ENCODE data around the gene CXCL12. TPM values are rescaled to one million over a fixed set of nuclear protein-coding genes. Genes with fewer than 3 reads are reported as not detected.

The CXCL12 gene
- total RNA-seq, 2 experiments from 2014 or later, result not detected

- POLR2A ChIA-PET, result no interaction called here
- CTCF ChIA-PET, result no interaction called here
Measured at GRCh38 chr10:44400541-44400940, 15.6 kb upstream of the CXCL12 start.

GRCh38 chr10:44399659-44400451, 15.0 kb upstream of the CXCL12 start:
- CTCF ChIA-PET, result no interaction called here

GRCh38 chr10:44398747-44399658, 14.1 kb upstream of the CXCL12 start:
- CTCF ChIA-PET, result no interaction called here
- POLR2A ChIA-PET, result no interaction called here

More at GRCh38 chr10:44399659-44400451, 15.0 kb upstream of the CXCL12 start:
- POLR2A ChIA-PET, result no interaction called here

- ChIA-PET CTCF (no interaction called here), POLR2A (no interaction called here)
Measured at GRCh38 chr10:44398271-44398670, 13.4 kb upstream of the CXCL12 start.

- POLR2A ChIA-PET, result no interaction called here
- CTCF ChIA-PET, result no interaction called here
Measured at GRCh38 chr10:44397476-44398225, 12.8 kb upstream of the CXCL12 start.

GRCh38 chr10:44396671-44397191, 11.8 kb upstream of the CXCL12 start:
- ChIA-PET CTCF (interaction anchor here (0.5 kb wide), 1 partner anchor 492 kb away, joined by 3 read pairs; no protein-coding TSS in a partner anchor), POLR2A (no interaction called here)

GRCh38 chr10:44395902-44396670, 11.2 kb upstream of the CXCL12 start:
- POLR2A ChIA-PET, result no interaction called here
- CTCF ChIA-PET, result interaction anchor here (0.5 kb wide), 1 partner anchor 491 kb away, joined by 3 read pairs; no protein-coding TSS in a partner anchor

GRCh38 chr10:44395396-44395795, 10.5 kb upstream of the CXCL12 start:
- CTCF ChIA-PET, result no interaction called here
- POLR2A ChIA-PET, result no interaction called here

- CTCF ChIA-PET, result no interaction called here
- POLR2A ChIA-PET, result no interaction called here
Measured at GRCh38 chr10:44394696-44395381, 9.9 kb upstream of the CXCL12 start.

- POLR2A ChIA-PET, result no interaction called here
- CTCF ChIA-PET, result no interaction called here
Measured at GRCh38 chr10:44393834-44394547, 9.1 kb upstream of the CXCL12 start.

GRCh38 chr10:44393051-44393630, 8.2 kb upstream of the CXCL12 start:
- ChIA-PET CTCF (no interaction called here), POLR2A (no interaction called here)

GRCh38 chr10:44392420-44392819, 7.5 kb upstream of the CXCL12 start:
- ChIA-PET CTCF (no interaction called here), POLR2A (no interaction called here)

- ChIA-PET CTCF (no interaction called here), POLR2A (no interaction called here)
Measured at GRCh38 chr10:44391981-44392380, 7.1 kb upstream of the CXCL12 start.

GRCh38 chr10:44390585-44391072, 5.7 kb upstream of the CXCL12 start:
- ChIA-PET POLR2A (no interaction called here), CTCF (no interaction called here)

GRCh38 chr10:44389556-44389955, 4.7 kb upstream of the CXCL12 start:
- ChIA-PET POLR2A (no interaction called here), CTCF (no interaction called here)

- POLR2A ChIA-PET, result no interaction called here
- CTCF ChIA-PET, result no interaction called here
Measured at GRCh38 chr10:44389150-44389549, 4.3 kb upstream of the CXCL12 start.

GRCh38 chr10:44388641-44389040, 3.7 kb upstream of the CXCL12 start:
- CTCF ChIA-PET, result no interaction called here
- POLR2A ChIA-PET, result no interaction called here

GRCh38 chr10:44387853-44388251, 3.0 kb upstream of the CXCL12 start:
- ChIA-PET CTCF (no interaction called here), POLR2A (no interaction called here)

All from activated CD8-positive, alpha-beta memory T cell treated with anti-CD3 and anti-CD28 coated beads for 36 hours (primary cell).